ENCODE measurements around the gene CUTA.

- TF ChIP-seq CTCF (IDR thresholded peaks at IDR 0.05) (no peak), POLR2A (IDR thresholded peaks at IDR 0.05) (no peak)
These were observed 9.8 kb upstream of the CUTA start for GRCh38 chr6:33427585-33428223.

Measured in testis (tissue), 2 donors.